Mesodermal cell (in vitro differentiated cells): ENCODE data around the gene MAN2A1.

Experiments
- H3K27ac ChIP-seq: 2 replicates; pipeline ENCODE4 v1.7.0; 2013; ENCODE audit warnings: mild to moderate bottlenecking, low read depth, low read length, moderate library complexity; ENCODE audit not compliant: severe bottlenecking
- H3K36me3 ChIP-seq: 2 replicates; pipeline ENCODE4 v1.7.1; 2013; ENCODE audit warnings: mild to moderate bottlenecking, low read length, moderate library complexity; ENCODE audit not compliant: control insufficient read depth, insufficient read depth
- H3K4me1 ChIP-seq: one replicate; pipeline ENCODE4 v1.7.1; 2013; ENCODE audit warnings: mild to moderate bottlenecking, low read length; ENCODE audit not compliant: insufficient read depth, control insufficient read depth, poor library complexity, severe bottlenecking
- H3K4me3 ChIP-seq: 2 replicates; pipeline ENCODE4 v1.7.0; 2013; ENCODE audit warnings: low read length, control low read depth, mild to moderate bottlenecking; ENCODE audit not compliant: insufficient read depth, poor library complexity, severe bottlenecking; ENCODE audit errors: extremely low read depth
- H3K9me3 ChIP-seq: 2 replicates; pipeline ENCODE4 v1.7.1; 2013; ENCODE audit warnings: mild to moderate bottlenecking, low read length, moderate library complexity; ENCODE audit not compliant: control insufficient read depth
- WGBS, 2 experiments: methylation state at CpG; one replicate each; pipeline ENCODE4 v1.1.5; 2013; ENCODE audit warnings: missing lambda C conversion rate in 2 of 2; ENCODE audit not compliant: insufficient coverage in 2 of 2; 5-methylcytosine and 5-hydroxymethylcytosine counted together

The MAN2A1 gene

GRCh38 chr5:109725135-109725534 is 35.4 kb downstream of the MAN2A1 start:
- Histone ChIP-seq H3K4me1 (no peaks in the 10 kb centered on the region), H3K4me3 (no peak overlapping the region), H3K9me3 (no peaks in the 10 kb centered on the region), H3K27ac (no peak overlapping the region), H3K36me3 (peaks cover 58% of the 10 kb centered on the region)
- WGBS, 2 experiments = no CpG with 5 or more reads among the region's 2 CpGs

GRCh38 chr5:109739741-109740728 is 50.3 kb downstream of the MAN2A1 start:
- WGBS, 2 experiments = 0 to 34% methylated on average over 1 to 3 of the region's 4 CpGs
- Histone ChIP-seq H3K36me3 (peaks cover 10% of the 10 kb centered on the region), H3K4me1 (peaks cover 60% of the 10 kb centered on the region), H3K27ac (peak overlapping the region; percentile 82), H3K9me3 (no peaks in the 10 kb centered on the region), H3K4me3 (no peak overlapping the region)

- peak overlapping the region; percentile 82 for H3K27ac ChIP-seq
- peaks cover 60% of the 10 kb centered on the region for H3K4me1 ChIP-seq
- H3K4me3 ChIP-seq = no peak overlapping the region
- WGBS, 2 experiments = 80% methylated on average over 1 of the region's 1 CpG; no CpG with 5 or more reads in 1 of the 2 experiments
- peaks cover 10% of the 10 kb centered on the region for H3K36me3 ChIP-seq
- H3K9me3 ChIP-seq = no peaks in the 10 kb centered on the region
These were observed 51.2 kb downstream of the MAN2A1 start for GRCh38 chr5:109740966-109741365.

- 75% methylated on average over 1 of the region's 1 CpG; no CpG with 5 or more reads in 1 of the 2 experiments for WGBS, 2 experiments
- peak overlapping the region; percentile 57 for H3K27ac ChIP-seq
- peaks cover 10% of the 10 kb centered on the region for H3K36me3 ChIP-seq
- H3K9me3 ChIP-seq = no peaks in the 10 kb centered on the region
- H3K4me1 ChIP-seq = peaks cover 60% of the 10 kb centered on the region
- H3K4me3 ChIP-seq = no peak overlapping the region
These were observed 51.7 kb downstream of the MAN2A1 start for GRCh38 chr5:109741390-109741789.

- Histone ChIP-seq H3K27ac (peak overlapping the region; percentile 97), H3K4me1 (peaks cover 65% of the 10 kb centered on the region), H3K36me3 (peaks cover 7% of the 10 kb centered on the region), H3K9me3 (no peaks in the 10 kb centered on the region), H3K4me3 (no peak overlapping the region)
- 77 to 83% methylated on average over 4 of the region's 5 CpGs for WGBS, 2 experiments
These were observed 53.4 kb downstream of the MAN2A1 start for GRCh38 chr5:109743041-109743531.

GRCh38 chr5:109743770-109744212 is 54.1 kb downstream of the MAN2A1 start:
- WGBS, 2 experiments = 0 to 4% methylated on average over 1 to 3 of the region's 3 CpGs
- peaks cover 7% of the 10 kb centered on the region for H3K36me3 ChIP-seq
- peak overlapping the region; percentile 97 for H3K27ac ChIP-seq
- peaks cover 65% of the 10 kb centered on the region for H3K4me1 ChIP-seq
- H3K4me3 ChIP-seq = no peak overlapping the region
- no peaks in the 10 kb centered on the region for H3K9me3 ChIP-seq

GRCh38 chr5:109744261-109744660 is 54.5 kb downstream of the MAN2A1 start:
- 100% methylated on average over 1 of the region's 2 CpGs; no CpG with 5 or more reads in 1 of the 2 experiments for WGBS, 2 experiments
- Histone ChIP-seq H3K36me3 (peaks cover 7% of the 10 kb centered on the region), H3K27ac (peak overlapping the region; percentile 97), H3K4me1 (peaks cover 69% of the 10 kb centered on the region), H3K4me3 (no peak overlapping the region), H3K9me3 (no peaks in the 10 kb centered on the region)

GRCh38 chr5:109748546-109748945 is 58.8 kb downstream of the MAN2A1 start:
- Histone ChIP-seq H3K4me1 (peaks cover 30% of the 10 kb centered on the region), H3K36me3 (peaks cover 4% of the 10 kb centered on the region), H3K9me3 (no peaks in the 10 kb centered on the region), H3K27ac (no peak overlapping the region), H3K4me3 (no peak overlapping the region)

- H3K4me3 ChIP-seq = no peak overlapping the region
- H3K4me1 ChIP-seq = peaks cover 18% of the 10 kb centered on the region
- peaks cover 4% of the 10 kb centered on the region for H3K36me3 ChIP-seq
- no peaks in the 10 kb centered on the region for H3K9me3 ChIP-seq
- H3K27ac ChIP-seq = no peak overlapping the region
These were observed 60.7 kb downstream of the MAN2A1 start for GRCh38 chr5:109750463-109750862.

GRCh38 chr5:109753279-109753678 is 63.6 kb downstream of the MAN2A1 start:
- peaks cover 27% of the 10 kb centered on the region for H3K36me3 ChIP-seq
- peaks cover 10% of the 10 kb centered on the region for H3K4me1 ChIP-seq
- H3K9me3 ChIP-seq = no peaks in the 10 kb centered on the region
- H3K27ac ChIP-seq = no peak overlapping the region
- WGBS, 2 experiments = 80% methylated on average over 2 of the region's 3 CpGs
- H3K4me3 ChIP-seq = no peak overlapping the region

- Histone ChIP-seq H3K4me3 (no peak overlapping the region), H3K4me1 (no peaks in the 10 kb centered on the region), H3K27ac (no peak overlapping the region)
These were observed 64.6 kb downstream of the MAN2A1 start for GRCh38 chr5:109754319-109754718.

More at GRCh38 chr5:109754319-109754718, 64.6 kb downstream of the MAN2A1 start:
- Histone ChIP-seq H3K36me3 (peaks cover 27% of the 10 kb centered on the region), H3K9me3 (no peaks in the 10 kb centered on the region)
